Stimulated activated memory B cell treated with anti-CD40 and anti-IgM and Interleukin-4, amounts not matched to agents 10 μg/mL and 1 μg/mL and 100 μg/mL, for 72 hours (primary cell): Measurements from ENCODE around the gene BRIP1.

ENCODE experiments used
- ATAC-seq: fragments of 150-1000 bp; cut with Tn5 transposase; 2 replicates; pipeline ENCODE4 v1.10.0; 2021
- H3K27ac Mint-ChIP-seq: one replicate; pipeline ENCODE4 v1.8.0; 2022; ENCODE audit warnings: mild to moderate bottlenecking, mixed read lengths
- H3K27me3 Mint-ChIP-seq: one replicate; pipeline ENCODE4 v1.8.0; 2022; ENCODE audit warnings: mixed read lengths
- H3K36me3 Mint-ChIP-seq: one replicate; pipeline ENCODE4 v1.8.0; 2022; ENCODE audit warnings: mixed read lengths
- H3K4me1 Mint-ChIP-seq: one replicate; pipeline ENCODE4 v1.8.0; 2022; ENCODE audit warnings: mixed read lengths
- H3K4me3 Mint-ChIP-seq: one replicate; pipeline ENCODE4 v1.8.0; 2022; ENCODE audit warnings: mild to moderate bottlenecking, moderate library complexity, mixed read lengths
- H3K9me3 Mint-ChIP-seq: one replicate; pipeline ENCODE4 v1.8.0; 2022; ENCODE audit warnings: mixed read lengths

The BRIP1 gene

GRCh38 chr17:61663310-61663709 lies 200.0 kb downstream of the BRIP1 start:
- no peak for ATAC-seq
- H3K4me3 Mint-ChIP-seq, result no peak overlapping the region
- no peaks in the 10 kb centered on the region for H3K36me3 Mint-ChIP-seq

DNA sequence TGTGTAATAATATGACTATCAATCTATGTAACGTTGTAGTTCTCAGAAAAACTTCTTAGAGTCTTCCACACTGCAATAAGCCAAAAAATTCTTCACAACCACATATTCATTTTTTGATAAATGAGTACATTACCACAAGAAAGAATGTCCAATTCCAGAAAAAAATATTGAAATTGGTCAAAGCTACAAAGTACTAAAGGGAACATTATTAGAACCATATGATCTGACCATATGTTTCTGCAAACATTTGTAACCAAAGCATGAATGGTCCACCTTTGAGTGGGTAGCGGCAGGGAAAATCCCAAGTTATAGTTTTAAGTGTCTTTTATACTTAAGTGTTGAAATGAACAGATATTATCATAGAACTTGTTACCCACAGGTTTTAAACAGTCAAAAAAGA lies 200.6 kb downstream of the BRIP1 start:
- peaks cover 2% of the 10 kb centered on the region for H3K9me3 Mint-ChIP-seq
- peaks cover 8% of the 10 kb centered on the region for H3K27me3 Mint-ChIP-seq
- ATAC-seq, result no peak
- no peak overlapping the region for H3K4me3 Mint-ChIP-seq
- H3K4me1 Mint-ChIP-seq, result no peaks in the 10 kb centered on the region
- H3K36me3 Mint-ChIP-seq, result no peaks in the 10 kb centered on the region
- no peak overlapping the region for H3K27ac Mint-ChIP-seq

More at GRCh38 chr17:61663310-61663709, 200.0 kb downstream of the BRIP1 start:
- Mint-ChIP-seq H3K9me3 (peaks cover 2% of the 10 kb centered on the region), H3K27ac (no peak overlapping the region), H3K27me3 (peaks cover 8% of the 10 kb centered on the region), H3K4me1 (no peaks in the 10 kb centered on the region)

DNA sequence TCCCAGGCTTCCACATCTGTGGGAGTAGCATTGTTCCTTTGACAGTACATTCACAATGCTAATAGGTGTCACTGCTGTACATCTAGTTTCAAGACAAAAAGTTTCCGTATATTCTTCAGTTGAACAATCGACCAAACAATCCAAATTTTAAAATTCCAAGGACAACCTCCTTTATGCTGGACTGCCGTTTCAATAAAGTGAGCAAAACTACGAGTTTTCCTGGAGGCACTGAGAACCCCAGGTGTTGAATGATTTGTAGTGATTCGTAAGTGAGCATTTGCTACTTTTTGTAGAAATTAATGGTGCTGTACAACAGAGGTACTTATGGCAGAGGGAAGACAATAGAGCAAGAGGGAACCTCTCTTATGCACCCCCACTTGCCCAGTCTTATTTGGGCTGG lies 201.1 kb downstream of the BRIP1 start:
- Mint-ChIP-seq H3K4me1 (no peaks in the 10 kb centered on the region), H3K4me3 (no peak overlapping the region), H3K9me3 (peaks cover 2% of the 10 kb centered on the region), H3K36me3 (no peaks in the 10 kb centered on the region), H3K27me3 (peaks cover 8% of the 10 kb centered on the region), H3K27ac (no peak overlapping the region)
- no peak for ATAC-seq

GRCh38 chr17:61660746-61661485 lies 202.4 kb downstream of the BRIP1 start:
- Mint-ChIP-seq H3K27me3 (peaks cover 8% of the 10 kb centered on the region), H3K27ac (no peak overlapping the region), H3K4me3 (no peak overlapping the region), H3K4me1 (no peaks in the 10 kb centered on the region), H3K9me3 (peaks cover 2% of the 10 kb centered on the region), H3K36me3 (no peaks in the 10 kb centered on the region)
- ATAC-seq, result no peak

- Mint-ChIP-seq H3K27ac (no peak overlapping the region), H3K36me3 (no peaks in the 10 kb centered on the region), H3K4me3 (no peak overlapping the region), H3K4me1 (no peaks in the 10 kb centered on the region), H3K9me3 (no peaks in the 10 kb centered on the region), H3K27me3 (peaks cover 8% of the 10 kb centered on the region)
- no peak for ATAC-seq
Measured at GRCh38 chr17:61659437-61659836, 203.9 kb downstream of the BRIP1 start.

DNA sequence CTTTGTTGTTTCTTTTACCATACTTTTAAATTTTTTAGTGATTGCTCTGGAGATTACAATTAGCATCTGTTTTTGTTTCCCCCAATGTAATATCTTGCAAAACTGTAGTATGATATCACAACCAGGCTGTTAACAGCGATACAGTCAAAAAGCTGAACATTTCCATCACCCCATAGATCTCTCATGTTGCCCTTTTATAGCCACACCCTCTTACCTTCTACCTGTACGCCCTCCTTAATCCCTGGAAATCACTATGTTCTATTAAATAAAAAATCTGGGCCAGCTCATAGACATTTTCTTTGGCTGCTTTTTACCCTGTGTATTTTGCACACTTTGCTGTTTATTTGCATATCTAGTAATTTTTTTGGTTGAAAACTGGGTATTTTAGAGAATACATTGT lies 205.1 kb downstream of the BRIP1 start:
- Mint-ChIP-seq H3K27me3 (peaks cover 8% of the 10 kb centered on the region), H3K9me3 (peaks cover 6% of the 10 kb centered on the region), H3K4me1 (no peaks in the 10 kb centered on the region), H3K27ac (no peak overlapping the region), H3K36me3 (peaks cover 5% of the 10 kb centered on the region), H3K4me3 (no peak overlapping the region)
- ATAC-seq, result no peak

GRCh38 chr17:61657338-61657737 lies 206.0 kb downstream of the BRIP1 start:
- H3K27ac Mint-ChIP-seq, result no peak overlapping the region
- no peaks in the 10 kb centered on the region for H3K4me1 Mint-ChIP-seq
- no peaks in the 10 kb centered on the region for H3K27me3 Mint-ChIP-seq
- H3K4me3 Mint-ChIP-seq, result no peak overlapping the region
- peaks cover 7% of the 10 kb centered on the region for H3K36me3 Mint-ChIP-seq
- peaks cover 7% of the 10 kb centered on the region for H3K9me3 Mint-ChIP-seq
- no peak for ATAC-seq

- Mint-ChIP-seq H3K27me3 (peaks cover under 1% of the 10 kb centered on the region), H3K4me3 (no peak overlapping the region), H3K9me3 (peaks cover 8% of the 10 kb centered on the region), H3K27ac (no peak overlapping the region), H3K36me3 (peaks cover 7% of the 10 kb centered on the region), H3K4me1 (no peaks in the 10 kb centered on the region)
- ATAC-seq, result no peak
Measured at GRCh38 chr17:61656721-61657217, 206.6 kb downstream of the BRIP1 start.

GRCh38 chr17:61650749-61651148 lies 212.6 kb downstream of the BRIP1 start:
- H3K27ac Mint-ChIP-seq, result no peak overlapping the region
- ATAC-seq, result no peak
- H3K27me3 Mint-ChIP-seq, result peaks cover 9% of the 10 kb centered on the region
- H3K4me3 Mint-ChIP-seq, result no peak overlapping the region
- H3K9me3 Mint-ChIP-seq, result peaks cover 18% of the 10 kb centered on the region
- peaks cover 13% of the 10 kb centered on the region for H3K36me3 Mint-ChIP-seq
- no peaks in the 10 kb centered on the region for H3K4me1 Mint-ChIP-seq

GRCh38 chr17:61648587-61648986 lies 214.7 kb downstream of the BRIP1 start:
- Mint-ChIP-seq H3K36me3 (peaks cover 12% of the 10 kb centered on the region), H3K4me3 (no peak overlapping the region), H3K4me1 (no peaks in the 10 kb centered on the region), H3K27me3 (peaks cover 12% of the 10 kb centered on the region), H3K27ac (no peak overlapping the region), H3K9me3 (peaks cover 15% of the 10 kb centered on the region)
- ATAC-seq, result no peak

DNA sequence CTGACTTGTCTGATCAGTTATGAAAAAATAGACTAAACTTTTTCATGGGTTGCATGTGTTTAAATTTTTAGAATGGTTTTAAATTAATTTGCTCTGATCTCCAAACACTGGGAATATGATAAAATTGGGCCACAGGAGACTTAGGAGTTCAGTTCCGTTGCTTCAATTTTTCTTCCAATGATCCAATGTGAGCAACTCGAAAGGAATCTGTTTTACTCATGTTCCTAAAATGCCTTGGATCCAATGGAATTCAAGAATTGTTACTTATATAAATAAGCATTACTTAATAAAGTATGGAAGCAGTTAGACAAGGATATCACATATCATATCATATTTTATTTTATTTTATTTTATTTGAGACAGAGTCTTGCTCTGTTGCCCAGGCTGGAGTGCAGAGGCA lies 216.3 kb downstream of the BRIP1 start:
- Mint-ChIP-seq H3K27me3 (peaks cover 18% of the 10 kb centered on the region), H3K4me3 (no peak overlapping the region), H3K36me3 (peaks cover 6% of the 10 kb centered on the region), H3K4me1 (no peaks in the 10 kb centered on the region), H3K27ac (no peak overlapping the region), H3K9me3 (peaks cover 11% of the 10 kb centered on the region)
- no peak for ATAC-seq

GRCh38 chr17:61646482-61646881 lies 216.8 kb downstream of the BRIP1 start:
- ATAC-seq, result no peak
- Mint-ChIP-seq H3K27ac (no peak overlapping the region), H3K36me3 (peaks cover 6% of the 10 kb centered on the region), H3K4me3 (no peak overlapping the region), H3K27me3 (peaks cover 14% of the 10 kb centered on the region), H3K9me3 (peaks cover 8% of the 10 kb centered on the region), H3K4me1 (no peaks in the 10 kb centered on the region)

DNA sequence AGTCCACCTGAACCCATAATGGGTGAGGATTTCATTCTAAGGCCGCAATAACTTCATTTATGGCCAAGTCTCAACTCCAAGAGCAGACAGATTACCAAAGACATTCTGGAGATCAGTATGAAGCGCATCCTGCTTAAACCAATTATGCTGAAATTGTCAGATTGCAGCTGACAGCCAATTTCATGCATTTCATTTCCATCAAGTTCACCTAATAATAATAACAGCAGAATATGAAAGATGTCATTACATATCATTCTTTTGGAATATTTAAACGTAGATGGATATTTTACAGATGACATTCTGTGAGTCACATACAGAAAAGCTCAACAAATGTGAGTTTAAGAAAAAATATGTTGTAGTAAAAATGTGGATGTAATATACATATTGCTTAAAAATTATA lies 217.4 kb downstream of the BRIP1 start:
- Mint-ChIP-seq H3K27ac (no peak overlapping the region), H3K9me3 (peaks cover 4% of the 10 kb centered on the region), H3K27me3 (peaks cover 9% of the 10 kb centered on the region), H3K36me3 (peaks cover 5% of the 10 kb centered on the region), H3K4me1 (no peaks in the 10 kb centered on the region), H3K4me3 (no peak overlapping the region)
- no peak for ATAC-seq

DNA sequence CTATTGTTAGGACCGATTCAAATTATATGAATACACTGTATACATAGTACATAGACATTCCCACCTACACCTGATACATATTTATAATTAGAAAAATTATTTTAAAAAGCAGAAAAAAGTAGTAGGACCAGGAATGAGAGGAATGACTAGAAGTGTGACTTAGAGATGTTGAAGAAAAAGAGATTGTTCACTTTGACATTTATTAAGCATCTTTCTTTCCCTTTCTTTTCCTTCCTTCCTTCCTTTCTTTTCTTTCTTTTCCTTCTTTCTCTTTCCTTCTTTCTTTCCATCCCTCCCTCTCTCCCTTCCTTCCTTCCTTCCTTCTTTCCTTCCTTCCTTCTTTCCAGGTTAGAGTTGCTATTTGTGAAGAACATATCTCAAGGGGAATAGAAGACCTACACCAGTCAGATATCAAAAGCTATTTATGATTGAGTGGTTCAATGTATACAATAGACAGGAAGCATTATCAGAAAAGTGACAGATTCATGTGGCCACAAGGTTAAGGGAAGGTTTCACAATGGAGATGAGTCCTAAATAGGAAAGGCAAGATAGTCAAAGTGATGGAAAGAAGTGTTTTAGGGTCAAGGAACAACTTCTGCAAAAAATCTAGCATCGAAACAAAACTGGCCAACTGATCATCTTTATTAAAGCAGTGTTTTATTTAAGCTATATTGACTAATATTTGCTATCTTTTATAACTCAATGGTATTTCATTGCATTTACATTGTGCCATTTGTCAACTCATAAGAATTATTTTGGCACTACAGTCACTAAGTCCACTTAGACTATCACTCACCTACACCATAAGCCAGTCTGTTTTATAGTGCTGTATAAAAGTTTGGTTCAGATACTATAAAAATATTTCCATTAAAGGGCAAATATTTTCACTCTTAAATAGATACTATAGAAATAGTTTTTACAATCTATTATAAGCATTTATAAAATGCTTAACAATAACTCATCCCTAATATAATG lies 218.2 kb downstream of the BRIP1 start:
- Mint-ChIP-seq H3K36me3 (no peaks in the 10 kb centered on the region), H3K4me3 (no peak overlapping the region), H3K9me3 (no peaks in the 10 kb centered on the region), H3K27me3 (peaks cover 8% of the 10 kb centered on the region), H3K4me1 (no peaks in the 10 kb centered on the region), H3K27ac (no peak overlapping the region)
- no peak for ATAC-seq

GRCh38 chr17:61642768-61643167 lies 220.6 kb downstream of the BRIP1 start:
- ATAC-seq, result no peak
- no peaks in the 10 kb centered on the region for H3K36me3 Mint-ChIP-seq
- H3K27me3 Mint-ChIP-seq, result peaks cover 24% of the 10 kb centered on the region
- no peak overlapping the region for H3K27ac Mint-ChIP-seq
- no peak overlapping the region for H3K4me3 Mint-ChIP-seq
- no peaks in the 10 kb centered on the region for H3K4me1 Mint-ChIP-seq
- no peaks in the 10 kb centered on the region for H3K9me3 Mint-ChIP-seq
